Thyroid gland (tissue), 4 donors: ENCODE results near the gene NMBR.

Source experiments
- CTCF ChIP-seq, 6 experiments: fragments of 200-600 bp in 3 of 6; fragments of 450-650 bp in 3 of 6; sonication (generic) in 3 of 6; IDR thresholded peaks; one replicate each; pipeline ENCODE4 v1.5.1; 2016 to 2019; ENCODE audit warnings: antibody characterized with exemption in 6 of 6, mild to moderate bottlenecking in 2 of 6, inconsistent platforms in 1 of 6, moderate library complexity in 1 of 6
- POLR2A ChIP-seq, 2 donors: fragments of 450-650 bp; IDR thresholded peaks; one replicate each; pipeline ENCODE4 v1.6.1; 2017; ENCODE audit warnings: antibody characterized with exemption in 2 of 2, mild to moderate bottlenecking in 2 of 2, moderate library complexity in 1 of 2

- no peak for TF ChIP-seq POLR2A (IDR thresholded peaks at IDR 0.05)
- TF ChIP-seq CTCF (IDR thresholded peaks at IDR 0.05): peak in 3 of 6 experiments; percentile 9 to 34 (median 26)
Measured at GRCh38 chr6:142155895-142156757, 9.2 kb upstream of the NMBR start.
